Muscle of back (tissue), 11 donors: ENCODE measurements around the gene COX19. TPM values are rescaled to one million over a fixed set of nuclear protein-coding genes. Genes with fewer than 3 reads are reported as not detected.
"Not testable (repeated sequence)": the region's sequence is repeated elsewhere in the genome, so short reads cannot be mapped to it uniquely, and the experiment has no call there.

ENCODE experiments used
- DNase-seq, 3 donors: peaks; one replicate each; pipeline versions ENCODE4 v3.0.0 to v3.0.0-alpha.2; 2013
- polyA plus RNA-seq, 10 donors: library from polyadenylated mRNA; unstranded; fragments of 120-200 nt; gene quantifications; one replicate each; pipeline ENCODE4 v1.2.1, GENCODE V29; 2013; ENCODE audit not compliant: insufficient read length in 10 of 10

COX19 gene
- polyA plus RNA-seq, 10 donors = 7.0 to 12.4 (median 10.5) TPM

DNA sequence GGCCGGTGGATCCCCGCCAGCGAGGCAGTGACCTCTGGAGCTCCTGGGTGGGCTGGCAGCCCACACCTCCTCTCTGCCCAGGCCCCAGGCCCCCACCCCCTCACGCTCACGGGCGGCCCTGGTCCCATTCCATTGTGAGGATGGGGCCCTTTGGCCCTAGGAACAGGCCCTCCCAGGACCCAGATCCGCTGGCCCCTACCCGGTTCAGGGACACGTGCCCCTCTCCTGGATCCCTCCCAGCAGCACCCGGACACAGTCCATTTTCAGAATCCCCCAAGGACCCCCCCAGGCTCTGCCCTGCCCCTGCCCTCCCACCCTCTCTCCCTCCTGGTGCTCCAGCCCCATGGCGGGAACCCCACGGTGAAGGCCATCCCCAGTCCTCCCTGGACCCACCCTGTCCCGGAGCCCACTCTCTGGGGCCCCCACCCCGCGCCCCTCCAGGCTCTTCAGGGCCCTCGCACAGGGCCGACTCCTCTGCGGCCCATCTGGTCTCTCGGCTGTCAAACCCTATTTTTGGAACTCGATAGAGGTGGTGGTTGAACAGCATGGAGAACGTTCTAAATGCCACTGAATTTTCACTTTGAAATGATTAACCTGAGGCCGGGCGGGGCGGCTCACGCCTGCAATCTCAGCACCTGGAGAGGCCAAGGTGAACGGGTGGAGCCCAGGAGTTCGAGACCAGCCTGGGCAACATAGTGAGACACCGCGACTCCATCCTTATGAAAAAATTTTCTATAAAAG, 28.9 kb downstream of the COX19 start:
- DNase-seq = no peak

DNA sequence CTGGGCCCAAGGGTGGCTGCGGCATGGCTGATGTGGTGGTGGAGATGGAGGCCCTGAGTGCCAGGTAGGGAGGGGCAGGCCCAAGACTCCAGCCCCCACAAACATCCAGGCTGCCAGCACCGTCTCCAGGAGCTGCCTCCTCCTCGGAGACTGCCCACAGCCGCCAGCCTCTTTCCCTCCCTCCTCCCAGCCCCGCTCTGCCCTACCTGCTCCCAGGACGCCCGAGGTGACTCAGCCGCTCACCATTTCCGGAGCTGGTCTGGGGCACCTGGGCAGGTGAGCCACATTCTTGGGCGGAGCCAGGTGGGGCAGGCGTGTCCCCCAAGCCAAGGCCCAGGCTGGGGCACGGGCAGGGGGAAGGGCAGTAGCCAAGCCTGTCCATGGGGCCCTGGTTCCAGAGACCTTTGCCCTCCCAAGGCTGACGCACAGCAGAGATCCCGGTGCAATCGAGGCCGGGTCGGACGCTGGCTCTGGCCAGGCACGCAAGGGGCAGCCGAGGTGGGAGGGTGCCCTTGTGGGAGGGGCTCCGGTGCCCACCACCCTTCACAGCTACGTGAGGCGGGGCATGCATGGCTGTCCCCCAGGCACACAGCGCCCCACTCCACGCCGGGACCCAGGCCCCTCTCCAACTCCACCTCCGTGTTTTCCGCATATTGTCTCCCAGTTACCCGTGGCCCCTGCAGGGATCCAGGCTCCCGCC, 29.6 kb downstream of the COX19 start:
- no peak for DNase-seq

DNA sequence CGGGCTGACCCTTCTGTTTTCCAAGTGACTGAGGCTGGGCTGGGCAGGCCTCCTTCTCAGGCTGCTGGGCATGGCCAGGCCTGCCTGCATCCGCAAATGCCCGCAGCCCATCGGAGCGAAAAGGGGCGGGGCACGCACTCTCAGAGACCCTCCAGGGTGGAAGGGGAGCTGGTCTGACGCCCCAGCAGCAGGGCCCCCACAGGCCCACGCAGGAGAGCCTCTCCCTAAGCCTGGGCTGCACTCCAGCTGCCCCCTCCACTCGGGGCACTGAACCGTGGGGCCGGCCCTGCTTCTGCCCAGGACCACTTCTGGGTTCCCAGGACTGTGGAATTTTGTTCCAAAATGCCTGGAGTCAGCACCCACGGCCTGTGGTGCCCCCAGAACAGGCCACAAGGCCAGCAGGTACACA, 30.2 kb downstream of the COX19 start:
- DNase-seq = no peak

DNA sequence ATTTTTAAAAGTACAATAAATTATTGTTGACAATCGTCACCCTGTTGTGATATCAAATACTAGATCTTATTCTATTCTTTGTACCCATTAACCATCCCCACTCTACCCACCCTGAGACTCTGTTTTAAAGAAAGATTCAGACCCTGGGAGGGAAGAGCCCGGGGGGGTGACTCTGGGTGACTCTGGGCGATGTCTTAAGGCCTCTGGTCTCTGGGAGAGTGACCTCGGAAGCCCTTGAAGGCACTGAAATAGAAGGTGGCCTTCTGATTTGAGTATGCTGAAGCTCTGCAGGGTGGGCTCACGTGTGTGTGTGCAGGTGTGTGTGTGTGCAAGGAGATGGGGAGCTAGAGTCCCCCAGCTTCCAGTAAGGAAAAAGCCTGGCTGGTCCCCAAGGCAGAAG, 30.6 kb downstream of the COX19 start:
- no peak for DNase-seq

DNA sequence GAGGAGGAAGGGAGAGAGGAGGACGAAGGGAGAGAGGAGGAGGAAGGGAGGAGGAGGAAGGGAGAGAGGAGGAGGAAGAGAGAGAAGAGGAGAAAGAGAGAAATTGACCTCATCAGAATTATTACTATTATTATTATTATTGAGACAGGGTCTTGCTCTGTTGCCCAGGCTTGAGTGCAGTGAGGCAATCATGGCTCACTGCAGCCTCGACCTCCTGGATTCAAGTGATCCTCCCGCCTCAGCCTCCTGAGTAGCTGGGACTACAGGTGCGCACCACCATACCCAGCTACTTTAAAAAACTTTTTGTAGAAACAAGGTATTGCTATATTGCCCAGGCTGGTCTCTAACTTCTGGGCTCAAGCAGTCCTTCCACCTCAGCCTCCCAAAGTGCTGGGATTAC, 31.6 kb downstream of the COX19 start:
- DNase-seq = not testable (repeated sequence)

DNA sequence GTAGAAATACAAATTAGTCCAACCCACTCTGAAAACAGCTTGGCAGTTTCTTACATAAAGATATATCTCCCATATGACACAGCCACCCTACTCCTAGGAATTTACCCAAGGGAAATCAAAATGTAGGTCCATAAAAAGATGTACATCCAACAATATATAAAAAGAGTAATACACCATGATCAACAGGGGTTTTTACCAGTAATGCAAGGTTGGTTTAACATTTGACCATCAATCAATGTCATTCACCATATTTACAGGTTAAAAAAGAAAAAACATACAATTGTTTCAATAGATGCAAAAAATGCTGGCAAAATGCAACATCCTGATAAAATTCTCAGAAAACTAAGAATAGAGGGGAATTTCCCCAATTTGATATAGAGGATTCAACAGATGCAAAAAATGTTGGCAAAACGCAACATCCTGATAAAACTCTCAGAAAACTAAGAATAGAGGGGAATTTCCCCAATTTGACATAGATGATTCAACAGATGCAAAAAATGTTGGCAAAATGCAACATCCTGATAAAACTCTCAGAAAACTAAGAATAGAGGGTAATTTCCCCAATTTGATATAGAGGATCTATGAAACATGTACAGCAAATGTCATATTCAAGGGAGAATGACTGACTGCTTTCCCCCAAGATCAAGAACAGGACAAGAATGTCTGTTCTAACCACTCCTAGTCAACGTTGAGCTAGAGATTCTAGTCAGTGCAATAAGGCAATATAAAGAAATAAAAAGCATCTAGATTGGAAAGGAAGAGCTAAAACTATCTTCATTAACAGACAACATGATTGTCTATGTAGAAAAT, 34.5 kb downstream of the COX19 start:
- no peak for DNase-seq

DNA sequence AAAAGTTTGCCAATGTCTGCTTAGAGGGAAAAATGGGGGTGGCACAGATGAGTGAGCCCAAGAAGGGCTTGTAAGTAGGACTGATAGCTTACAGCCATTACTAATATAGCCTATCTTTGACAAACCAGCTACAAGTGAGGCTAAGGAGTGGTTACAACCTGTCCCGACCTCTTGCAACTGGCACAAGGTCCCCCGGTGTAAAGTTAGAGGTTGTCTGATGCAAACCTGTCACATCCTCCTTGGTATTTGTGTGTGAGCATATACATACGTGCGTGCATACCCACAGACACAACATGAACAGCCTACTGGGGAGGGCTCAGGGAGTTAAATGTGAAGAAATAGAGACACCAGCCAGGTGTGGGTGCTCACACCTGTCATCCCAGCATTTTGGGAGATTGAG, 35.5 kb downstream of the COX19 start:
- DNase-seq = no peak

DNA sequence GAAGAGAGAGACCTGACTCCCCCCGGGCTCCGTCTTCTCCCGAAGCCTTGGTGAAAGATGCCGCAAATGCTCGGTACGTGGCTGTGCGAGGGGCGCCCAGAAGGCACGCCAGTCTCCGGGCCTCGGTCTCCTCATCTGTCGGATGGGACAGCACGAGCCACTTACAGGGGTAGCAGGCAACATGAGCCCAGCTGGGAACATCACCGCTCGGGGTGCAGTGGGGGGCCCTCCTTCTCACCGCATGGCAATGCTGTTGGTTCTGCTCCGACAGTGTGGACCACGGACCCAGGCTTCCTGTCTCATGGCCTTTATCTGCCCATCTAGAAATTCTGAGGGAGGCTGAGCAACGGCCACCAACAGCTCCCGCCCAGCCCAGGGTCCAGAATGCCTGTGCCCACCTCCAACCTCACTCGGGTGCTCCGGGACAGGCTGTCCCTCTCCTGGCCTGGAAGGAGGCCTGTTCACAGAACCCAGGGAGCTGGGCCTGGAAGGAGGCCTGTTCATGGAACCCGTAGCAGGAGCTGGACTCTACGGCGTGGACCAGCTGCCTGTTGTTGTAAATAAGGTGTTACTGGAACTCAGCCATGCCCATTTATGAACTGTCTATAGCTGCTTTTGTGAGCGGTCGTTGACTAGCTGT, 36.7 kb downstream of the COX19 start:
- DNase-seq = no peak

DNA sequence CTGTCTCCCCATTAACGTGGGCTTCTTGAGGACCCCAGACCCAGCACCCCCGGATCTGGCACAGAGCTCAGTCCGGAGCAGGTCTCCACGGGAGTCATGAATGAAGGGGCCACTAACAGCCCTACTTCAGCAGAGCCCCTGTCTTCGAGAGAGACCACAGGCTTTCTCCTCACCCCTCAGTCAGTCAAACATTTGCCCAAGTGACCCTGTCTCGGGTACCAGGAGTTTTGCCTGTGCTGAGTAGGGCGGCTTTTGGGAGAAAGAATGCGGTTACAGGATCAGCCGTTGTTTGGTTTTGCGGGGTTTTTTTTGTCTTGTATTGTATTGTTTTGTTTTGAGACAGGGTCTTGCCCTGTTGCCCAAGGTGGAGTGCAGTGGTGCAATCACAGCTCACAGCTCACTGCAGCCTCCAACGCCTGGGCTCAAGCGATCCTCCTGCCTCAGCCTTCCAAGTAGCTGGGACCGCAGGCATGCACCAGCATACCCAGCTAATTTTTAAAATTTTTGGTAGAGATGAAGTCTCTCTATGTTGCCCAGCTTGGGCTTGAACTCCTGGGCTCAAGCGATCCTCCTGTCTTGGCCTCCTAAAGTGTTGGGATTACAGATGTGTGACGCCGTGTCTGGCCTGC, 37.4 kb downstream of the COX19 start:
- DNase-seq = no peak

DNA sequence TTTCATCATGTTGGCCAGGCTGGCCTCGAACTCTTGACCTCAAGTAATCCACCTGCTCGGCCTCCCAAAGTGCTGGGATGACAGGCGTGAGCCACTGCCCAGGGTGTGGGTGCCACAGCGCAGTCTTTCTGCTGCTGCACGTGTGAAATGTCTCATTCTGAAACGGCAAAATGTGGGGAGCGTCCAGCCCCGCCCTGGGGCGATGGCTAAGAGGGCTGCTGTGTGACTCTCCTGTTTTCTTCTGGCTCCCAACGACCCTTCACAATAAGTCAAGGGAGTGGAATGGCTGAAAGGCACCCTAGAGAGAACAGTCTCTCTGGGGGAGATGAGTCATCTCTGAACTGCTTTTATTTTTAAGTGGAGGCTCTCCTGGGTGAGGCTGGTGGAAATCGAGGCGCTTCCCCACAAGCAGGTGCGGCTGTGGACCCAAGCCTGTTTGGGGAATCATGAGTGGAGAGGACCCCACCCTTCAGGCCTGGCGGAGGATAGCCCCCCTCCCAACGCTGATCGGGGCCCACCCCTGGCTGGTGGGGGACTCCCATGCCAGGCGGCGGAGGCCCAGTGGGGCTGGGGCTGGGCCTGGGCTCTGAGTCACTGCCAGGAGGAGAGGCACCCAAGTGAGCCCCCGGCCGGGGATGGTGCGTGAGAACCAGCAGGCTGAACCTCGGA, 38.8 kb downstream of the COX19 start:
- DNase-seq = no peak

DNA sequence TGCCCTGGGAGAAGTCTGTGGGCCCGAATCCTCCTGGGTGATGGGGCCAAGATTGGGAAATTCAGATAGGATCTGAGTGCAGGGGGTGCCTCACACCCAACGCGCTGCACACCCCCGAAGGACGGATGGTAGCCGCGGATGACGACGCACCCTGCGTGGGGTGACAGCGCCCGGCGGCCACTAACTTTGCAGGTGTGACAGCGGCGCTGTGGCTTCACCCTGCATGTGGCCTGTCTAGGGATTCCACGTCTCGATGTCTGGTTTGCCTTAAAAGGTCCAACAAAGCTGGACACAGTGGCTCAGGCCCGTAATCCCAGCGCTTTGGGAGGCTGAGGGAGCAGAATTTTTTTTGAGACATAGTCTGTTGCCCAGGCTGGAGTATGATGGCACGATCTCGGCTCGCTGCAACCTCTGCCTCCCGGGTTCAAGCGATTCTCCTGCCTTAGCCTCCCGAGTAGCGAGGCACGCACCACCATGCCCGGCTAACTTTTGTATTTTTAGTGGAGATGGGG, 39.4 kb downstream of the COX19 start:
- DNase-seq = no peak

DNA sequence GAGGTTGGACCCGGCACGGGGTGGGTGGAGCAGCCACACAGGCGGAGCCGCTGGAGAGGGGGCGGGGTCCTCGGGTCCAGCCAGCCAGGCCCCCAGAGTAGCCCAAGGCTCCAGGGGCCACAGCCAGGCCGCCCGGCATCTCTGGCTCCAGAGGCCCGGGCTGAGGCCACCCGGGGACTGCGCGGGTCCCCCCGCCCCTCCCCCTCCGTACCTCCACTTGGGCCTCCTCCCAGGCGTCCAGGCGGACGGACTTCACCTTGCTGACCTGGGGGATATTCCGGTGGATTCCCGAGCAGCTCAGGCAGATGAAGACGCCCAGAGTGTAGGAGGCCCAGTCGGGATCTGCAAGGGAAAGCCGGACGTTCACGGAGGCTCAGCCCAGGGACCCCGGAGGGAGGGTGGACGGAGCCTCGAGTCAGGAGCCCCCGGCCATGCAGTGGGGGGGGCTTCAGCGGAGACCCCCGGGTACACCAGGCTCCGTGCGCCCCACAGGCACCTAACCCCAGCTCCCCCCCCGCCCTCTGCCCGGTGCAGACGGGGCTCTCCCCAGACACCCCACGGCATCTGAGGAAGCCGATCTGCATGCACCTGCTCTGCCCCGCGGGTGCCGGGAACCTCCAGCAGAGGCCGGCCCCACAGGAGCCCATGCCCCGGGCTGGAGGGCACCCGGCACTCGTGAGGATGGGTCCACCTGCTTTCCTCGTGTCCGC, 40.0 kb downstream of the COX19 start:
- DNase-seq = no peak

DNA sequence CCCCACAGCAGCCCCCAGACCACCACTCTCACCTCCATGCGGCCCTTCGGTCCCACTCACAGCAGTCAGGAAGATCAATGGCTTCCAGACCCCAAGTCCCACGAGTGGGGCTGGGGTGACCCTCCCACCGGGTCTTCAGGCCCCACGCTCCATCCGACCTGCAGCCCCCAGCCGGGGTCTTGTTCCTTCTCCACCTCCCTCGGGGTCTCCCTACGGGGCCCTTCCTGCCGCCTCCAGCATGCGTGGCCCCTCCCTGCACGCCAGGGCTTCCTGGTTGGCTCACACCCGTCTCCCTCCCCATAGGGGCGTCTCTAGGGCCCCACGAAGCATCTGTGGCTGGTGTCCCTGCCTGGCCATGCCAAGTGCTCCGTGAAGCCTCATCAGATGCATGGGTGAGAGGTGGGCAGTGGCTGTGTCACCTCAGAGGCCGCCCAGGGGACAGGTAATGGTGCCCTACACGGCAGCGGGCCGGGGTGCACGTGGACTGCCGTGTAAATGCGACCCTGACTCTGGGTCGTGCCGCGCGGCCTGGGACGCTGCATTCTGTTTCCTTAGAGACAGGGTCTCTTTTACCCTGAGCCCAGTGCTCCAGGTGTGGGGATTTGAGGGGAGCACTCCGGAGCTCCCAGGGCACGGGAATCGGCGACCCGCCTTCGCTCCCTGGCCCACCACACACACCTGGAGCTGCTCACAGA, 40.7 kb downstream of the COX19 start:
- DNase-seq = no peak

DNA sequence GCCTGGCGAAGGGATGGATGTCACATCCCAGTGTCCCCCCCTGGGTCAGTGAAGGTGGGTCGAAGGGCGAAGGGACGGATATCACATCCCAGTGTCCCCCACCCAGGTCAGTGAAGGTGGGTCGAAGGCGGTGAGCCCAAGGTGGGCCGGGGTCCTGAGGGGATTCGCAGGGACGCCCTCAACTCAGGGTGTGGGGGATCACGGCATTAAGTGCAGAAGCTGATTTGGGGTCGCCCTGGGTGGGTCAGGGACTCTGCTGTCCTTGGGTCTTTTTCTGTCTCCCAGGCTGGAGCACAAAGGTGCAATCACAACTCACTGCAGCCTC, 42.7 kb downstream of the COX19 start:
- DNase-seq = no peak

DNA sequence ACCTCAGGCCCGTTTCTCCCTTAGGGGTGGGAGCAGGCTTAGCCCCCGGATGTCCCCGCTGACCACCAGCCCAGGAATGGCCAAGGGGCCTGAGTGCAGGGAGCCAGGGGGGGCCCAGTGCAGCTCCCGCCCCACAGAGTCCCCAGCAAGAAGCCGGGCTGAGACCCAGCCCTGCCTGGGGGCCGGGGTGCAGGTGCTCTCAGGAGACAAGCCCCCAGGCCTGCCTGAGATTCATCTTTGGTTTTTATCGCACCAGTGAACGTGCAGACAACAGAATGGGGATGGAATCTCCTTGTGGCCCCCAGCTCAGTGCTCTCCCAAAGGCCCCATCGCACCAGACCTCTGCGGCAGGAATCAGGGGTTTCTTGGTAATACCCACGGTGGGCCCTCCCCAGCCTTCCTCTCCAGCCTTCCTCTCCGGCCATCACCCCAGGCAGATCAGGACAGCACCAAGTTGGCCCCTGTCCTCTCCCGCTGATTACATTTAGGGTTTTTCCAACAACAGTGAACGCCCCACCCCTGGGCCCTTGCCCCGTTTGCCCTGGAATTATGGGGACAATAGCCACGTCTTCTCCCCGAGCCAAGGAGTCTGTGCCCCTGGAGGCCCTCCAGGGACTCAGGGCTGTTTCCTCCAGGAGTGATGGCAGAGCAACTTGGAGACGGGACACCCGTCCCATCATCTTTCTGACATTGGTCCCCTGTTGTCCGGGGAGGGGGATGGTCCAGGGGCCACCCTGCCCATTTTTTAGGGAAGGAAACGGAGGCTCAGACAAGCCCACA, 43.3 kb downstream of the COX19 start:
- no peak for DNase-seq

DNA sequence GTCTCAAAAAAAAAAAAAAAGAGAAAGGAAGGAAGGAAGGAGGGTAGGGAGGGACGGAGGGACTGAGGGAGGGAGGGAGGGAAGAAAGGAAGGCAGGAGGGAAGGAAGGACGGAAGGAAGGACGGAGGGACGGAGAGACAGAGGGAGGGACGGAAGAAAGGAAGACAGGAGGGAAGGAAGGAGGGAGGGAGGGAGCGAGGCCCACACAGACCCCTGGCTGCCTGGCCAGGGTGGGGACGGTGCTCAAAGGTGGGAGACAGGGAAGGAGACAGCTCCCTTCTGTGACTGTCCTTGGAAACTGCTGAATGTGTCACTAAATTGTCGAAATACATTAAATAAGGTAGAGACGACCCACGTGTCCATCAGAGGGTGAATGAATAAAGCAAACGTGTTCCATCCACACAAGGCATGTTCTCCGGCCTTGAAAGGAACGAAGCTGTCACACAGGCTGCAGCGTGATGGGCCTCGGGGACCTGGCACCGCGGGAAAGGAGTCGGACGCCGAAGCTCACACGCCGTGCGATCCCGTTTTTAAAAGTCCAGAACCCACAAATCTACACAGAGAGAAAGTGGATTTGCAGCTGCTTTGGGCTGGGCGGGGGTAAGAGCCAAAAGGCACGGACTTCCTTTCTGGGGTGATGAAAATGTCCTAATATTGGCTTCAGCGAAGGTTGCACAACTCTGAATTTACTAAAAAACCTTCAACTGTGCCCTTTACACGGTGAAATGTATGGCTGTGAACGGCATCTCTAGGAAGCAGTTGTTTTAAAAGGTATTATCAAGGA, 44.2 kb downstream of the COX19 start:
- no peak for DNase-seq

DNA sequence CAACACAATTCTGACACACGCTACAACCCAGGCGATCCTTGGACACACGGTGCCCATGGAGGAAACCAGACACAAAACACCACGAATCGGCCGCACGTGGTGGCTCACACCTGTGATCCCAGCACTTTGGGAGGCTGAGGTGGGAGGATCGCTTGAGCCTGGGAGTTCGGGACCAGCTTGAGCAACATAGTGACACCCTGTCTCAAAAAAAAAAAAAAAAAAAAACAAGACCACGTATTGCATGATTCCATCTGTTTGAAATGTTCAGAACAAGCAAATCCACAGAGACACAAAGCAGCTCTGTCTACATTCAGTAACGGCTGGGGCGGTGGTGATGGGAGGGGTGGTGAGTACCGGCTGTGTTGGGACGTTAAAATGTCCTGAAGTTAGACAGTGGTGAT, 46.0 kb downstream of the COX19 start:
- peak in 1 of 3 donors; percentile 43 for DNase-seq

DNA sequence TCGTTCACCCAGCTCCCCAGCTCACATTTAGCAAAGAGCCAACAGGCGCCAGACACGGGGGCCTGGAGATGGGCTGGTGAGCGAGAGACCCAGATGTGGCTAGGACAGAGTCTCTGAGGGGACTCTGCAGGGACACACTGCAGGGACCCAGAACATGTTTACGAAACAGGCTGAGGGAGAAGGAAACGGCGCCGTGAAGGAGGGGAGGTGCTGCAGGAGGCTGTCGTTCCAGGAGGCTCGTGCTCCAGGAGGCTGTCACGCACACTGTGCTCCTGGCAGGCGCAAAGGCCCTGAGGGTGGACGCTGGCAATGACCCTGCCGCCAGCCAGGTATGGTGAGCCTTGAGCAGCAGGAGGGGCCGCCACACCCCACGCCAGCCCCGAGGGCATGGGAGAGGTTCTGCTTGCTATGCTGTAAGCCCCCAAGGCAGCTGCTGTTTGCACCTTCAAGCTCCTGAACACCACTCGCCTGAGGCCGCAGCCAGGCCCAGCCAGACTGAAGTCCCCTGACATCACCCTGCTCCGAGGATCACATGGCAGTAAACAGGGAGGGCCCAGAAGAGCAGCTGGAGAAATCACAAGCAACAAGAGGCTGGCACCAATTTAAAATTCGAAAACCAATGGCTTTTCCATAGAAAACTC, 48.2 kb downstream of the COX19 start:
- DNase-seq = no peak
